Ishikawa (cell line): ENCODE results near the gene ETFRF1.

Experiments
- CEBPB ChIP-seq: IDR thresholded peaks from 2 replicates; pipeline ENCODE4 v1.6.1; 2012
- EGR1 ChIP-seq: IDR thresholded peaks from 2 replicates; pipeline ENCODE4 v1.6.1; 2012
- EP300 ChIP-seq: IDR thresholded peaks from 2 replicates; pipeline ENCODE4 v1.6.1; 2012; ENCODE audit warnings: borderline replicate concordance
- FOXM1 ChIP-seq: IDR thresholded peaks from 2 replicates; pipeline ENCODE4 v1.6.1; 2012; ENCODE audit warnings: low read depth, borderline replicate concordance
- MAX ChIP-seq: IDR thresholded peaks from 2 replicates; pipeline ENCODE4 v1.6.1; 2012
- NFIC ChIP-seq: IDR thresholded peaks from 2 replicates; pipeline ENCODE4 v1.6.1; 2012
- RAD21 ChIP-seq: IDR thresholded peaks from 2 replicates; pipeline ENCODE4 v1.6.1; 2012; ENCODE audit warnings: low read depth
- TAF1 ChIP-seq: IDR thresholded peaks from 2 replicates; pipeline ENCODE4 v1.6.1; 2012; ENCODE audit warnings: low read depth, mild to moderate bottlenecking
- TCF12 ChIP-seq: IDR thresholded peaks from 2 replicates; pipeline ENCODE4 v1.6.1; 2012; ENCODE audit warnings: low read depth
- USF1 ChIP-seq: IDR thresholded peaks from 2 replicates; pipeline ENCODE4 v1.6.1; 2012
- YY1 ChIP-seq: IDR thresholded peaks from 2 replicates; pipeline ENCODE4 v1.6.1; 2012; ENCODE audit warnings: low read depth
- TF ChIP-seq, protein P1 (sequence below): IDR thresholded peaks from 2 replicates; pipeline ENCODE4 v1.6.1; 2012; ENCODE audit warnings: low read depth, mild to moderate bottlenecking

GRCh38 chr12:25182765-25183164 lies 12.3 kb upstream of the ETFRF1 start:
- TF ChIP-seq RAD21 (no peak), EP300 (no peak), FOXM1 (no peak), MAX (no peak), TAF1 (no peak), TCF12 (no peak), YY1 (no peak), EGR1 (no peak), USF1 (no peak), CEBPB (no peak), NFIC (no peak)
- TF ChIP-seq, protein P1, sequence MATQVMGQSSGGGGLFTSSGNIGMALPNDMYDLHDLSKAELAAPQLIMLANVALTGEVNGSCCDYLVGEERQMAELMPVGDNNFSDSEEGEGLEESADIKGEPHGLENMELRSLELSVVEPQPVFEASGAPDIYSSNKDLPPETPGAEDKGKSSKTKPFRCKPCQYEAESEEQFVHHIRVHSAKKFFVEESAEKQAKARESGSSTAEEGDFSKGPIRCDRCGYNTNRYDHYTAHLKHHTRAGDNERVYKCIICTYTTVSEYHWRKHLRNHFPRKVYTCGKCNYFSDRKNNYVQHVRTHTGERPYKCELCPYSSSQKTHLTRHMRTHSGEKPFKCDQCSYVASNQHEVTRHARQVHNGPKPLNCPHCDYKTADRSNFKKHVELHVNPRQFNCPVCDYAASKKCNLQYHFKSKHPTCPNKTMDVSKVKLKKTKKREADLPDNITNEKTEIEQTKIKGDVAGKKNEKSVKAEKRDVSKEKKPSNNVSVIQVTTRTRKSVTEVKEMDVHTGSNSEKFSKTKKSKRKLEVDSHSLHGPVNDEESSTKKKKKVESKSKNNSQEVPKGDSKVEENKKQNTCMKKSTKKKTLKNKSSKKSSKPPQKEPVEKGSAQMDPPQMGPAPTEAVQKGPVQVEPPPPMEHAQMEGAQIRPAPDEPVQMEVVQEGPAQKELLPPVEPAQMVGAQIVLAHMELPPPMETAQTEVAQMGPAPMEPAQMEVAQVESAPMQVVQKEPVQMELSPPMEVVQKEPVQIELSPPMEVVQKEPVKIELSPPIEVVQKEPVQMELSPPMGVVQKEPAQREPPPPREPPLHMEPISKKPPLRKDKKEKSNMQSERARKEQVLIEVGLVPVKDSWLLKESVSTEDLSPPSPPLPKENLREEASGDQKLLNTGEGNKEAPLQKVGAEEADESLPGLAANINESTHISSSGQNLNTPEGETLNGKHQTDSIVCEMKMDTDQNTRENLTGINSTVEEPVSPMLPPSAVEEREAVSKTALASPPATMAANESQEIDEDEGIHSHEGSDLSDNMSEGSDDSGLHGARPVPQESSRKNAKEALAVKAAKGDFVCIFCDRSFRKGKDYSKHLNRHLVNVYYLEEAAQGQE = no peak
